ENCODE data around the gene NAPA.

The NAPA gene

GRCh38 chr19:47483800-47484690 is 30.8 kb downstream of the NAPA start, which contains the start of gene KPTN:
KPTN (minus strand) TSS chr19:47484219; CDS start chr19:47484160, 59 bp downstream.
- H3F3A ChIP-seq (ENCODE audit: insufficient read depth, low read length) = no peaks in the 10 kb centered on the region
- H2AFZ ChIP-seq (ENCODE audit: low read length) = peak within 1 kb of the TSS; percentile 92
- peak within 1 kb of the TSS; percentile 100 for H3K4me2 ChIP-seq (ENCODE audit: low read length)
- peak within 1 kb of the TSS; percentile 96 for H3K4me3 ChIP-seq (ENCODE audit: low read depth, low read length, poor library complexity, severe bottlenecking)
- TF ChIP-seq EZH2 (IDR thresholded peaks at IDR 0.05; ENCODE audit: borderline replicate concordance, low read length) (no peak), CTCF (IDR thresholded peaks at IDR 0.05; ENCODE audit: low read length) (peak; percentile 99)
- H3K36me3 ChIP-seq (ENCODE audit: insufficient read depth, low read length) = peaks cover 12% of the 10 kb centered on the region; the same call in 1 of the 2 replicates
- H3K9ac ChIP-seq (ENCODE audit: low read length) = peak within 1 kb of the TSS; percentile 100
- H3K9me2 ChIP-seq (ENCODE audit: low read depth, low read length) = no peaks in the 10 kb centered on the region
- H3K4me1 ChIP-seq (ENCODE audit: insufficient read depth, low read length, severe bottlenecking) = peaks cover 23% of the 10 kb centered on the region
- peak within 1 kb of the TSS; percentile 78 for H3K27ac ChIP-seq (ENCODE audit: low read depth, low read length, poor library complexity, severe bottlenecking)
- no peaks in the 10 kb centered on the region for H4K20me1 ChIP-seq (ENCODE audit: insufficient read depth, low read length)
- H3K9me3 ChIP-seq (ENCODE audit: low read length) = no peaks in the 10 kb centered on the region
- H3K27me3 ChIP-seq (ENCODE audit: insufficient read depth, low read length) = no peaks in the 10 kb centered on the region
- no peaks in the 10 kb centered on the region for H3K79me2 ChIP-seq (ENCODE audit: insufficient read depth, low read length)

GRCh38 chr19:47483200-47483599 is 31.7 kb downstream of the NAPA start:
- H3K4me1 ChIP-seq (ENCODE audit: insufficient read depth, low read length, severe bottlenecking) = peaks cover 23% of the 10 kb centered on the region
- H4K20me1 ChIP-seq (ENCODE audit: insufficient read depth, low read length) = no peaks in the 10 kb centered on the region
- H3K36me3 ChIP-seq (ENCODE audit: insufficient read depth, low read length) = peaks cover 10% of the 10 kb centered on the region; the same call in 1 of the 2 replicates
- no peaks in the 10 kb centered on the region for H3K27me3 ChIP-seq (ENCODE audit: insufficient read depth, low read length)
- H3K9ac ChIP-seq (ENCODE audit: low read length) = no peak overlapping the region
- H3K4me3 ChIP-seq (ENCODE audit: low read depth, low read length, poor library complexity, severe bottlenecking) = peak overlapping the region; percentile 96
- peak overlapping the region; percentile 100; the same call in 1 of the 2 replicates for H3K4me2 ChIP-seq (ENCODE audit: low read length)
- no peaks in the 10 kb centered on the region for H3K9me2 ChIP-seq (ENCODE audit: low read depth, low read length)
- TF ChIP-seq EZH2 (IDR thresholded peaks at IDR 0.05; ENCODE audit: borderline replicate concordance, low read length) (no peak), CTCF (IDR thresholded peaks at IDR 0.05; ENCODE audit: low read length) (no peak)
- no peak overlapping the region for H2AFZ ChIP-seq (ENCODE audit: low read length)
- no peaks in the 10 kb centered on the region for H3K79me2 ChIP-seq (ENCODE audit: insufficient read depth, low read length)
- no peak overlapping the region for H3K27ac ChIP-seq (ENCODE audit: low read depth, low read length, poor library complexity, severe bottlenecking)
- no peaks in the 10 kb centered on the region for H3F3A ChIP-seq (ENCODE audit: insufficient read depth, low read length)
- H3K9me3 ChIP-seq (ENCODE audit: low read length) = no peaks in the 10 kb centered on the region

GRCh38 chr19:47481460-47482052 is 33.3 kb downstream of the NAPA start:
- H3K4me2 ChIP-seq (ENCODE audit: low read length) = no peak overlapping the region
- H4K20me1 ChIP-seq (ENCODE audit: insufficient read depth, low read length) = no peaks in the 10 kb centered on the region
- peaks cover 6% of the 10 kb centered on the region; the same call in 1 of the 2 replicates for H3K36me3 ChIP-seq (ENCODE audit: insufficient read depth, low read length)
- no peaks in the 10 kb centered on the region for H3K27me3 ChIP-seq (ENCODE audit: insufficient read depth, low read length)
- TF ChIP-seq EZH2 (IDR thresholded peaks at IDR 0.05; ENCODE audit: borderline replicate concordance, low read length) (no peak), CTCF (IDR thresholded peaks at IDR 0.05; ENCODE audit: low read length) (no peak)
- no peaks in the 10 kb centered on the region for H3K9me2 ChIP-seq (ENCODE audit: low read depth, low read length)
- H3K9ac ChIP-seq (ENCODE audit: low read length) = no peak overlapping the region
- H3K4me1 ChIP-seq (ENCODE audit: insufficient read depth, low read length, severe bottlenecking) = peaks cover 23% of the 10 kb centered on the region
- H3K4me3 ChIP-seq (ENCODE audit: low read depth, low read length, poor library complexity, severe bottlenecking) = no peak overlapping the region
- no peak overlapping the region for H3K27ac ChIP-seq (ENCODE audit: low read depth, low read length, poor library complexity, severe bottlenecking)
- H3F3A ChIP-seq (ENCODE audit: insufficient read depth, low read length) = no peaks in the 10 kb centered on the region
- H3K79me2 ChIP-seq (ENCODE audit: insufficient read depth, low read length) = no peaks in the 10 kb centered on the region
- H2AFZ ChIP-seq (ENCODE audit: low read length) = no peak overlapping the region
- no peaks in the 10 kb centered on the region for H3K9me3 ChIP-seq (ENCODE audit: low read length)
